GM21423 (cell line): ENCODE measurements around the gene HAND2.

ENCODE experiments used
- ATAC-seq: cut with Tn5 transposase; IDR thresholded peaks from one replicate; pipeline ENCODE4 v1.9.1; 2021; ENCODE audit warnings: mild to moderate bottlenecking, moderate library complexity; ENCODE audit not compliant: unreplicated experiment

Gene HAND2

GRCh38 chr4:173529477-173530325 lies at the start of gene HAND2:
Gene HAND2 (minus strand): TSS chr4:173530229. CDS start chr4:173529289, 940 bp downstream.
- ATAC-seq: no peak

- no peak for ATAC-seq
Observed at GRCh38 chr4:173578956-173579355, 48.9 kb upstream of the HAND2 start.

GRCh38 chr4:173577963-173578362 lies 47.9 kb upstream of the HAND2 start:
- ATAC-seq: no peak

- no peak for ATAC-seq
Observed at GRCh38 chr4:173575482-173576152, 45.6 kb upstream of the HAND2 start.

GRCh38 chr4:173573725-173574124 lies 43.7 kb upstream of the HAND2 start:
- ATAC-seq: no peak

- no peak for ATAC-seq
Observed at GRCh38 chr4:173573286-173573685, 43.3 kb upstream of the HAND2 start.

GRCh38 chr4:173572493-173573129 lies 42.6 kb upstream of the HAND2 start:
- ATAC-seq: no peak

GRCh38 chr4:173571620-173572019 lies 41.6 kb upstream of the HAND2 start:
- no peak for ATAC-seq

- ATAC-seq: no peak
Observed at GRCh38 chr4:173565281-173565680, 35.3 kb upstream of the HAND2 start.

GRCh38 chr4:173564461-173564860 lies 34.4 kb upstream of the HAND2 start:
- ATAC-seq: no peak

- ATAC-seq: no peak
Observed at GRCh38 chr4:173560896-173561295, 30.9 kb upstream of the HAND2 start.

- no peak for ATAC-seq
Observed at GRCh38 chr4:173556398-173557131, 26.5 kb upstream of the HAND2 start.

GRCh38 chr4:173547889-173548288 lies 17.9 kb upstream of the HAND2 start:
- ATAC-seq: no peak

- ATAC-seq: no peak
Observed at GRCh38 chr4:173546776-173547175, 16.7 kb upstream of the HAND2 start.

- no peak for ATAC-seq
Observed at GRCh38 chr4:173545440-173545839, 15.4 kb upstream of the HAND2 start.

GRCh38 chr4:173543266-173543665 lies 13.2 kb upstream of the HAND2 start:
- ATAC-seq: no peak

- no peak for ATAC-seq
Observed at GRCh38 chr4:173539986-173540385, 10.0 kb upstream of the HAND2 start.

- ATAC-seq: no peak
Observed at GRCh38 chr4:173538909-173539445, 8.9 kb upstream of the HAND2 start.

GRCh38 chr4:173538148-173538908 lies 8.3 kb upstream of the HAND2 start:
- ATAC-seq: no peak

- ATAC-seq: no peak
Observed at GRCh38 chr4:173537613-173538147, 7.7 kb upstream of the HAND2 start.
